C4-2B (cell line): ENCODE results near the gene SPATA46.

Source experiments
- CTCF ChIP-seq: fragments of 450-650 bp; conservative IDR thresholded peaks from 2 replicates; pipeline ENCODE4 v1.5.1; 2017; ENCODE audit warnings: mild to moderate bottlenecking
- ZFX ChIP-seq: fragments of 450-650 bp; IDR thresholded peaks from 2 replicates; pipeline ENCODE4 v1.6.1; 2017

GRCh38 chr1:162405800-162406199, 29.1 kb upstream of the SPATA46 start:
- TF ChIP-seq CTCF (no peak), ZFX (no peak)
